Mesenchymal stem cell (in vitro differentiated cells and primary cell): ENCODE measurements around the gene NPLOC4.
A peak's percentile ranks its signal among the peaks of the same experiment; 100 is the strongest.

Experiments
- DNase-seq: peaks from one replicate; pipeline ENCODE4 v3.0.0-alpha.2; 2013
- H2AFZ ChIP-seq: one replicate; pipeline ENCODE4 v1.6.1; 2013; ENCODE audit warnings: low read depth, mild to moderate bottlenecking, control low read depth, inconsistent platforms, low read length, moderate library complexity
- H2AK5ac ChIP-seq: 2 replicates; pipeline ENCODE4 v1.6.1; 2013; ENCODE audit warnings: low read length, moderate library complexity, mild to moderate bottlenecking, inconsistent platforms; ENCODE audit not compliant: severe bottlenecking
- H2BK120ac ChIP-seq: one replicate; pipeline ENCODE4 v1.6.1; 2013; ENCODE audit warnings: low read depth, mild to moderate bottlenecking, inconsistent platforms, low read length, moderate library complexity
- H2BK12ac ChIP-seq, 2 experiments: one replicate each; pipeline ENCODE4 v1.6.1; 2013; ENCODE audit warnings: inconsistent platforms in 2 of 2, low read length in 2 of 2, mild to moderate bottlenecking in 2 of 2, moderate library complexity in 2 of 2, control low read depth in 1 of 2
- H2BK15ac ChIP-seq: one replicate; pipeline ENCODE4 v1.6.1; 2013; ENCODE audit warnings: mild to moderate bottlenecking, low read depth, inconsistent platforms; ENCODE audit not compliant: poor library complexity, severe bottlenecking
- H2BK5ac ChIP-seq: 2 replicates; pipeline ENCODE4 v1.6.1; 2013; ENCODE audit warnings: low read depth, mild to moderate bottlenecking, low read length, control low read depth, inconsistent platforms; ENCODE audit not compliant: poor library complexity, severe bottlenecking
- H3K14ac ChIP-seq, 2 experiments: one replicate each; pipeline ENCODE4 v1.6.1; 2013; ENCODE audit warnings: inconsistent platforms in 2 of 2, low read length in 2 of 2, control low read depth in 1 of 2, mild to moderate bottlenecking in 1 of 2, moderate library complexity in 1 of 2
- H3K18ac ChIP-seq, 2 experiments: one replicate each; pipeline ENCODE4 v1.6.1; 2013; ENCODE audit warnings: inconsistent platforms in 2 of 2, low read length in 2 of 2, control low read depth in 1 of 2, low read depth in 1 of 2, mild to moderate bottlenecking in 1 of 2
- H3K23ac ChIP-seq, 2 experiments: one replicate each; pipeline ENCODE4 v1.6.1; 2013; ENCODE audit warnings: inconsistent platforms in 2 of 2, low read length in 2 of 2, mild to moderate bottlenecking in 2 of 2, moderate library complexity in 2 of 2, control low read depth in 1 of 2
- H3K27ac ChIP-seq: 2 replicates; pipeline ENCODE4 v1.5.1; 2013; ENCODE audit warnings: mild to moderate bottlenecking, moderate library complexity, low read length, control low read depth, inconsistent platforms; ENCODE audit not compliant: poor library complexity, severe bottlenecking
- H3K27me3 ChIP-seq, 2 experiments: 2 replicates each; pipeline versions ENCODE4 v1.6.1 to v1.7.0; 2013; ENCODE audit warnings: low read length in 2 of 2, mild to moderate bottlenecking in 2 of 2, moderate library complexity in 2 of 2, control low read depth in 1 of 2, inconsistent platforms in 1 of 2; ENCODE audit not compliant: control insufficient read depth in 1 of 2, insufficient read depth in 1 of 2
- H3K36me3 ChIP-seq, 2 experiments: 2 replicates each; pipeline versions ENCODE4 v1.6.1 to v1.7.0; 2013; ENCODE audit warnings: low read length in 2 of 2, control low read depth in 1 of 2, inconsistent platforms in 1 of 2, low read depth in 1 of 2, mild to moderate bottlenecking in 1 of 2; ENCODE audit not compliant: insufficient read depth in 2 of 2, control insufficient read depth in 1 of 2
- H3K4ac ChIP-seq, 2 experiments: one replicate each; pipeline ENCODE4 v1.6.1; 2013; ENCODE audit warnings: inconsistent platforms in 2 of 2, low read length in 2 of 2, mild to moderate bottlenecking in 2 of 2, moderate library complexity in 2 of 2, control low read depth in 1 of 2, low read depth in 1 of 2
- H3K4me1 ChIP-seq: 2 replicates; pipeline ENCODE4 v1.6.1; 2013; ENCODE audit warnings: low read depth, low read length, control low read depth; ENCODE audit not compliant: control insufficient read depth, insufficient read depth
- H3K4me2 ChIP-seq: 2 replicates; pipeline ENCODE4 v1.6.1; 2013; ENCODE audit warnings: low read length, mild to moderate bottlenecking, inconsistent platforms; ENCODE audit not compliant: poor library complexity, severe bottlenecking
- H3K4me3 ChIP-seq, 2 experiments: 2 replicates each; pipeline versions ENCODE4 v1.5.1 to v1.7.0; 2013; ENCODE audit warnings: low read length in 2 of 2, mild to moderate bottlenecking in 2 of 2, control low read depth in 1 of 2, low read depth in 1 of 2; ENCODE audit not compliant: insufficient read depth in 1 of 2
- H3K79me1 ChIP-seq: replicated peaks from 2 replicates; pipeline ENCODE4 v1.6.1; 2013; ENCODE audit warnings: mild to moderate bottlenecking, control low read depth, low read length, inconsistent platforms; ENCODE audit not compliant: poor library complexity, severe bottlenecking
- H3K9ac ChIP-seq: 2 replicates; pipeline ENCODE4 v1.7.0; 2013; ENCODE audit warnings: mild to moderate bottlenecking, low read length, moderate library complexity
- H3K9me3 ChIP-seq: 2 replicates; pipeline ENCODE4 v1.7.0; 2013; ENCODE audit warnings: mild to moderate bottlenecking, low read length; ENCODE audit not compliant: control insufficient read depth
- H4K8ac ChIP-seq: one replicate; pipeline ENCODE4 v1.6.1; 2013; ENCODE audit warnings: inconsistent platforms, mild to moderate bottlenecking, low read length, moderate library complexity
- H4K91ac ChIP-seq: one replicate; pipeline ENCODE4 v1.6.1; 2013; ENCODE audit warnings: mild to moderate bottlenecking, low read length, inconsistent platforms
- WGBS: methylation state at CpG from one replicate; pipeline ENCODE4 v1.1.7; 2013; ENCODE audit warnings: mixed read lengths; 5-methylcytosine and 5-hydroxymethylcytosine counted together

The NPLOC4 gene

DNA sequence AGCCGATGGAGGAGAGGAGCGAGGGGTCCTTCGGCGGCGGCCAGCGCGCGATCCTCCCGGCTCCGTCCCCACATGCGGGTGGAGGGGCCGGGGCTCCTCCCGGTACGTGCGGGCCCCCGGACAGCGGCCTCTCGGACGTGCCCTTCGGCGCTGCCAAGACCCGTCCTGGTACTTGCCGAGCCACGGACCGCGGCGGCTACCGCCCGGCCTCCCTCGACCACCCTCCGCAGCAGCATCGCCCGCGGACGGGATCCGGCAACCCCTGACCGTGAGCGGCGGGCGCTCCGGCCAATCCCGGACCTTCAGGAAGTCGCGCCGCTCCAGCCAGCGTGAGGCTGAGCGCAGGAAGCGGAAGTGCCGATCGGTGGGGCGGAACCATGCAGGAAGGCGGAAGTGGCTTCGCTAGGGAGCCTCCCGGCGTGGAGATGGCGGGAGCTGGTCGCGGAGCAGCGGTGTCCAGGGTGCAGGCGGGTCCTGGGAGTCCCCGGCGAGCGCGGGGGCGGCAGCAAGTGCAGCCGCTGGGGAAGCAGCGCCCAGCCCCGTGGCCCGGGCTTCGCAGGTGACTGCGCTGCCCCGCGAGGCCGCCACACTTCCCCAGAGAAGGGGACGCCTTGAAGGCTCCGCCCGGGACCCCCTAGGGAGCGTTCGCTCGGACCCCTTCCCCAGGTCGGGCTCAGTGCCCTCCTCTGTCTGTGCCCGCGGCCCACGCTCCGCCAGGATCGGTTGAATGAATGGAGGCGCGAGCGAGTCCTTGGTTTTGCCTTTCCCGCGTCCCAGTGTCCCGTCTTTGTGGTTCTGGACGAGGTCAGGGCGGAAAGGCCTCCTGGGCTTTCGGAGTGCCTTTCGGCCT lies 29.7 kb upstream of the NPLOC4 start, which contains the start of the genes CCDC137 and OXLD1:
CCDC137 (plus strand) TSS at position 396 of the 850 bp plus-strand sequence; CDS start at position 426, 30 bp downstream.
OXLD1 (minus strand) TSS at position 264 of the 850 bp plus-strand sequence; CDS start at position 236, 28 bp downstream.
- peak within 1 kb of the TSS; percentile 89 to 94 for H3K18ac ChIP-seq
- peak within 1 kb of the TSS in 1 of 2 experiments; percentile 86 for H3K14ac ChIP-seq
- H4K8ac ChIP-seq = peak within 1 kb of the TSS; percentile 96
- H3K23ac ChIP-seq = no peak within 1 kb of the TSS
- H3K79me1 ChIP-seq = peaks cover 35% of the 10 kb centered on the region
- H3K4me3 ChIP-seq = peak within 1 kb of the TSS; percentile 87 to 94
- H3K36me3 ChIP-seq = peaks cover 46 to 48% of the 10 kb centered on the region in 2 experiments
- no peaks in the 10 kb centered on the region for H3K27me3 ChIP-seq
- peak; percentile 96 for DNase-seq
- peak within 1 kb of the TSS; percentile 84 for H2BK5ac ChIP-seq
- H4K91ac ChIP-seq = peak within 1 kb of the TSS; percentile 88
- H2BK12ac ChIP-seq = peak within 1 kb of the TSS in 1 of 2 experiments; percentile 4
- H2AK5ac ChIP-seq = peak within 1 kb of the TSS; percentile 44
- H3K27ac ChIP-seq = peak within 1 kb of the TSS; percentile 78
- peaks cover 20% of the 10 kb centered on the region for H3K4me1 ChIP-seq
- H2BK15ac ChIP-seq = peak within 1 kb of the TSS; percentile 71
- peak within 1 kb of the TSS; percentile 75 to 76 for H3K4ac ChIP-seq
- no peaks in the 10 kb centered on the region for H3K9me3 ChIP-seq
- H2AFZ ChIP-seq = peak within 1 kb of the TSS; percentile 84
- under 1% methylated on average over 79 of the region's 96 CpGs for WGBS
- peak within 1 kb of the TSS; percentile 79 for H3K4me2 ChIP-seq
- peak within 1 kb of the TSS; percentile 92 for H3K9ac ChIP-seq
- peak within 1 kb of the TSS; percentile 55 for H2BK120ac ChIP-seq

DNA sequence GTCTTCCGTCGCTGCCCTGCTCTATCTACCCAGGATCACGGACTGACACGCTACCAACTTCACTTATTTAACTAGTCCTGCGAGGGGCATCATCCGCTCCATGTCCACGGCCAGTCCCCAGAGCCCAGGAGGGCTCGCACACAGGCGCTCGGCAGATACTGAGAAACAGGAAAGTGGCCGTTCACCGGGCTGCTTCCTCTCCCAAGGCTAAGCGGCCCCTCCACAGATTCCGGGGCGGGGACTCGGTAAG lies 29.1 kb upstream of the NPLOC4 start:
- Histone ChIP-seq H3K14ac (no peak overlapping the region), H3K36me3 (peaks cover 40 to 42% of the 10 kb centered on the region in 2 experiments), H2AFZ (peak overlapping the region; percentile 84), H3K4me1 (peaks cover 20% of the 10 kb centered on the region), H3K79me1 (peaks cover 30% of the 10 kb centered on the region), H3K27me3 (no peaks in the 10 kb centered on the region), H2BK15ac (no peak overlapping the region), H3K4me3 (peak overlapping the region; percentile 87 to 94), H4K8ac (peak overlapping the region; percentile 96), H3K4me2 (peak overlapping the region; percentile 72), H3K18ac (peak overlapping the region; percentile 89 to 94), H3K23ac (no peak overlapping the region), H4K91ac (peak overlapping the region; percentile 88), H2BK5ac (peak overlapping the region; percentile 84), H3K27ac (peak overlapping the region; percentile 78), H2BK120ac (peak overlapping the region; percentile 36), H3K9ac (peak overlapping the region; percentile 92), H2AK5ac (peak overlapping the region; percentile 44), H3K9me3 (no peaks in the 10 kb centered on the region), H2BK12ac (no peak overlapping the region), H3K4ac (peak overlapping the region; percentile 71 to 76)
- peak; percentile 68 for DNase-seq
- WGBS = under 1% methylated on average over 16 of the region's 16 CpGs

DNA sequence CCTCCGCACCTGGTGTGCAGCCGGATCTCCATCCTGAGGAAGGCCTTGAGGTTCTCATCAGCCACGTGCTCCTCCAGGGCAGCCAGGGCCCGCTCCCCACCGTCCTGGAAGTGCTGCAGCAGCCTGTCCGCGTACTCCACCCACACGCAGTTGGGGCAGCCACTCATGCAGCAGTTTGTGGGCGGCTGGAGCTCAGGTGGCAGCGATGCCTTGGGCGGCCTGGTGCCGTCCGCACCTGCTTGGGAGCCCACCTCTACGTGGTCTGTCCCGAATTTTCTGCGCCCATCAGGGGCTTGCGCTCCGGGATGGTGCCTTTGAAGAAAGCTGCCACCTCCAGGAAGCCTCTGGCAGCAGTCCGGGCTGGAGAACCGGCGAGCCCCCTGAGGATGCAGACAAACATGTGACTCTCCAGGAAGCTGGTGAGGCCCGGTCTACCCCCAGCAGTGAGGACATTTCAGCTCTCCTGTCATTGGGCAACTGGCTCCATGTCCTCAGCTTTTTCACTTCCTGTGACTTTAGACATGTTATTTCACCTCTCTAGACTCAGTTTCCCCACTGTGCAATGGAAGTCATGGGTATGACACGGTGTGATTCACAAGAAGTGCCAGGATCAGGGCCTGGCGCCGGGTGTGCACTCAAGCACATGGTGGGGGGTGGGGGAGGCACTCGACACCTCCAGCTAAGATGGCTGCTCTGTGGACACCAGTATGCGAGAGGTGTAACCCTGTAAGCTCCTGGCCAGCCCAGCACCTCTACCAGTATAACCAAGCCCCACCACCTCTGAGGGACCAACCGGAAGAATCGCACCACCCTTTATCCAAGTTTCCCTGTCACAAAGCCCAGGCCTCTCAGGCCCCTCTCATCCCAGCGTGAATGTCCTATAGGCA lies 28.5 kb upstream of the NPLOC4 start:
- Histone ChIP-seq H2BK120ac (peak overlapping the region; percentile 36), H2AK5ac (peak overlapping the region; percentile 44), H3K27me3 (no peaks in the 10 kb centered on the region), H3K79me1 (peaks cover 28% of the 10 kb centered on the region), H3K18ac (peak overlapping the region; percentile 89 to 94), H2BK15ac (peak overlapping the region; percentile 60), H3K4me2 (peak overlapping the region; percentile 72), H2BK12ac (peak overlapping the region in 1 of 2 experiments; percentile 59), H2BK5ac (peak overlapping the region; percentile 84), H3K4me3 (peak overlapping the region; percentile 87 to 94), H3K36me3 (peaks cover 37 to 38% of the 10 kb centered on the region in 2 experiments), H3K23ac (peak overlapping the region in 1 of 2 experiments; percentile 46), H4K8ac (peak overlapping the region; percentile 96), H3K27ac (peak overlapping the region; percentile 78), H3K4ac (peak overlapping the region; percentile 71 to 76), H3K14ac (no peak overlapping the region), H3K9me3 (no peaks in the 10 kb centered on the region), H3K9ac (peak overlapping the region; percentile 92), H3K4me1 (peaks cover 20% of the 10 kb centered on the region), H2AFZ (no peak overlapping the region), H4K91ac (peak overlapping the region; percentile 46)
- DNase-seq = no peak
- WGBS = 79% methylated on average over 30 of the region's 30 CpGs
